Colon (tissue), 2 donors: ENCODE measurements around the gene PRR5.
"Not testable (repeated sequence)": the region's sequence is repeated elsewhere in the genome, so short reads cannot be mapped to it uniquely, and the experiment has no call there.

Source experiments
- FAIRE-seq: peaks from 2 replicates; lab custom pipeline; 2012; peaks lifted over from hg19 to GRCh38; lab: Jason Lieb, UNC
- donor health status: control.
- donor health status: control.

Gene PRR5

GRCh38 chr22:44736581-44737405, 34.8 kb downstream of the PRR5 start:
- FAIRE-seq = no peak

- FAIRE-seq = no peak
Measured at GRCh38 chr22:44737406-44738346, 35.7 kb downstream of the PRR5 start.

- no peak for FAIRE-seq
Measured at GRCh38 chr22:44738347-44738715, 36.3 kb downstream of the PRR5 start.

- no peak for FAIRE-seq
Measured at GRCh38 chr22:44739024-44739423, 37.0 kb downstream of the PRR5 start.

- not testable (repeated sequence) for FAIRE-seq
Measured at GRCh38 chr22:44739666-44740065, 37.7 kb downstream of the PRR5 start.

GRCh38 chr22:44740307-44740706, 38.3 kb downstream of the PRR5 start:
- FAIRE-seq = no peak

GRCh38 chr22:44741929-44742328, 39.9 kb downstream of the PRR5 start:
- no peak for FAIRE-seq

GRCh38 chr22:44743247-44743646, 41.2 kb downstream of the PRR5 start:
- FAIRE-seq = no peak

- FAIRE-seq = no peak
Measured at GRCh38 chr22:44743804-44744211, 41.8 kb downstream of the PRR5 start.

- FAIRE-seq = no peak
Measured at GRCh38 chr22:44745853-44746789, 44.1 kb downstream of the PRR5 start.

GRCh38 chr22:44747784-44748127, 45.8 kb downstream of the PRR5 start:
- FAIRE-seq = not testable (repeated sequence)

- no peak for FAIRE-seq
Measured at GRCh38 chr22:44748524-44748923, 46.5 kb downstream of the PRR5 start.

GRCh38 chr22:44750481-44750880, 48.5 kb downstream of the PRR5 start:
- FAIRE-seq = no peak

- FAIRE-seq = no peak
Measured at GRCh38 chr22:44752285-44753188, 50.5 kb downstream of the PRR5 start, which contains the start of gene ARHGAP8. TSS of gene ARHGAP8 (plus strand) at chr22:44752575. CDS start at chr22:44786528, 33,953 bp downstream.

- no peak for FAIRE-seq
Measured at GRCh38 chr22:44753189-44754042, 51.4 kb downstream of the PRR5 start.

GRCh38 chr22:44754998-44755397, 53.0 kb downstream of the PRR5 start:
- FAIRE-seq = no peak

GRCh38 chr22:44755417-44755816, 53.4 kb downstream of the PRR5 start:
- FAIRE-seq = no peak

GRCh38 chr22:44755956-44756361, 54.0 kb downstream of the PRR5 start:
- no peak for FAIRE-seq

GRCh38 chr22:44758344-44758973, 56.5 kb downstream of the PRR5 start:
- FAIRE-seq = no peak
